Cardiac septum (tissue), 1 donor: ENCODE results near the gene PAXX. TPM values are rescaled to one million over a fixed set of nuclear protein-coding genes. Genes with fewer than 3 reads are reported as not detected.

ENCODE experiments used
- DNase-seq: peaks from one replicate; pipeline ENCODE4 v3.0.0-alpha.2; 2020; ENCODE audit warnings: low spot score
- intact Hi-C: fragments of 100-400 bp; cut with DNase I; formaldehyde crosslinking; loops from one replicate; pipeline ENCODE4 v1.14.0; 2022
- total RNA-seq: library from RNA; stranded (reverse); fragmentation: NEBNext Ultra II Directional; extraction: Animal tissue kit (Norgen Biotek cat#: 25700); gene quantifications from one replicate; pipeline ENCODE4 v1.2.1, GENCODE V29; 2021
- donor health status: DM: no; HTN: no; CAD: no.

PAXX gene
- total RNA-seq, 1 donor from 2014 or later: 26.0 TPM

- intact Hi-C loops: loop anchor here (2.0 kb wide), 1 partner anchor 22 kb away; no protein-coding TSS in a partner anchor
- DNase-seq: no peak
Observed at GRCh38 chr9:136952321-136952850, 39.8 kb upstream of the PAXX start.

- intact Hi-C loops: loop anchor here (2.0 kb wide), 1 partner anchor 22 kb away; no protein-coding TSS in a partner anchor
- DNase-seq: no peak
Observed at GRCh38 chr9:136952876-136953770, 39.1 kb upstream of the PAXX start.

GRCh38 chr9:136953771-136954269 lies 38.4 kb upstream of the PAXX start:
- DNase-seq: no peak
- intact Hi-C loops: loop anchor here (2.0 kb wide), 1 partner anchor 21 kb away; no protein-coding TSS in a partner anchor

DNA sequence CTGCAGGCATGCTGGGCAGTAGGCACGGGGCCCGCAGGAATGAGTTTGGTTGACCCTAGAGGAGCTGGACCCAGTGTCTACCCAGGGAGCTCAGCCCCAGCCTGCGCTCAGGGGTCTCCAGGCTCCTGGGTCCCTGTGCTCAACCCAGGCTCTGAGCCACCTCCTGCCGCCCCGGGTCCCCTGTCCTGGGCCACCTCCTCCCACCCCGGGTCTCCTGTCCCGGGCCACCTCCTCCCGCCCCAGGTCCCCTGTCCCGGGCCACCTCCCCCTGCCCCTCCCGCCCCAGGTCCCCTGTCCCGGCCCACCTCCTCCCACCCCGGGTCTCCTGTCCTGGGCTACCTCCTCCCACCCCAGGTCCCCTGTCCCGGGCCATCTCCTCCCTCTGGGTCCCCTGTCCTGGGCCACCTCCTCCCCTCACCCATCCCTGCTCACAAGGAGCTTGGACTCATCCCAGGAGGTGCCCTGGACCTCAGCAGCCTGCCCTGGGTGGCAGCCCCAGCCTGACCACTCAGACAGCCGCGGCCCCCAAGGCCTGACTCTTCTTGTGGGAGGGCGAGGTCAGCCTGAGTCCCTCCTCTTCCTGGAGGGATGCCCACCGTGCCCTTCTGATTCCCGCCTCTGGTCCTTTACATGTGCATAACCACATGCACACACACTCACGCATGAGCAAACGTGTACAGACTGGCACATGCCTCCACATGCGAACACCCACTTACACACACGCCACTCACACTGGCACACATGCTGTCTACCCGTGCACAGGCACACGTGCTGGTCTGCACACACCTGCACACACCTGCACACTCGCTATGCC lies 37.7 kb upstream of the PAXX start:
- intact Hi-C loops: no loop called here
- DNase-seq: no peak

DNA sequence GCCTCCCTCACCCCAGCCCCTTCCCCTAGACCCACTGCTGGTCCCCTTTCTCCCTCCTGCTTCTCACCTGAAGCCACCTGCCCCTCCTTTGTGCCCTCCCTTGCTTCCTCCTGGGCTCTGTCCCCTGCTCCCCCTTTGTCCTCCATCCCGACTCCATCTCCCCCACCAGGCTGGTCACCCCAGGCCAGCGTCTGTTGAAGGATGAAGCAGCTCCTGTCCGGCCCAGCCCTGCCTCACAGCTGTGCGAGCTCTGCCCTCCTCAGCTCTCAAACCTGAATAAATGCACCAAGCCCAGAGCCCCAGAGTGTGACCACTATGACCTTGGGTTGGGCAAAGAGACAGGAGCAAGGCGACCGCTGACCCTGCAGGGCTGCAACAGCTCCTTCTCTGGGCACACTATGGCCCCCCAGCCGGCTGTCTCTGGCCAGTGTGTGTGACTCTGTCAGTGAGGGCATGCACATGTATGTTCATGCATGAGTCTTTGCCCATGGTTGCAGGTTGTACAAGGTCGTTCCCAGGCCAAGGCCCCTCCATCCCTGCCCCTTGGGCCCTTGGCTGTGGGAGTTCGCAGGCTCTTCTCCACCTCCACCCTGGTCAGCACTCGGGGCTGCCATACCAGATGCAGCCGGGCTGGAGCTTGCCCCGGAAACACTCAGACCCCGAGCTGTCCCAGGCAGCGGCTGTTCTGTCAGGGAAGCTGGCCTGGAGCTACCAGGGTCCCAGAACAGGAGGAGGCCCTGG lies 36.9 kb upstream of the PAXX start:
- no peak for DNase-seq
- intact Hi-C loops: no loop called here

DNA sequence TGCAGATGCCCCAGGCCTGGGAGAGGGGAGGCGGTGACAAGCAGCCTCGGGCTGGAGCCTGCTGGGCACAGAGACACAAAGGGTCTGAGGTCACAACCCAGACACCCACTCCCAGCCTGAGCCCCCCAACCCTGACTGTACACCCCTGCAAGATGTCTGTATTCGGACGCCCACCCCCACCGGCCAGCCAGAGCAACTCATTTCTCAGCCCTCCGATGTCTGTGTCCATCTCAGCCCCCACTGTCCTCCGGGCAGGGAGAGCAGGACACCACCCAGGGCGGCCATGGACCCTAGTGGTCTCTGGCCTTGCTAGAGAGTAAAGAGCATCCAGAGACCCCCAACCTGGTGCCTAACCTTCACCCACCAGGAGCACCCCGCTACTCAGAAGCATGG lies 36.3 kb upstream of the PAXX start:
- intact Hi-C loops: no loop called here
- DNase-seq: no peak

DNA sequence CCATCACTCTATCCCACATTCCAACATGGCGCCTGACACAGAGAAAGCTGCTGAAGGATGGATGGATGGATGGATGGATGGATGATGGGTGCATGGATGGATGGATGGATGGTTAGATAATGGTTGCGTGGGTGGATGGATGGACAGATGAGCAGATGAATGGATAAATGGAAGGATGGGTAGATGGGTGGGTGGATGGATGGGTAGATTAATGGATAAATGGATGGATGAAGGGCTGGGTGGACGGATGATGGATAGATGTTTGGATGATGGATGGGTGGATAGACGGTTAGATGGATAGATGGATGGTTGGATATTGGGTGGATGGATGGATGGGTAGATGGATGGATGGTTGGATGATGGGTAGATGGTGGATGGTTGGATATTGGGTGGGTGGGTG lies 35.6 kb upstream of the PAXX start:
- no peak for DNase-seq
- intact Hi-C loops: no loop called here

- intact Hi-C loops: no loop called here
- DNase-seq: no peak
Observed at GRCh38 chr9:136957461-136957860, 34.8 kb upstream of the PAXX start.

- no peak for DNase-seq
- intact Hi-C loops: no loop called here
Observed at GRCh38 chr9:136957901-136958300, 34.3 kb upstream of the PAXX start.

DNA sequence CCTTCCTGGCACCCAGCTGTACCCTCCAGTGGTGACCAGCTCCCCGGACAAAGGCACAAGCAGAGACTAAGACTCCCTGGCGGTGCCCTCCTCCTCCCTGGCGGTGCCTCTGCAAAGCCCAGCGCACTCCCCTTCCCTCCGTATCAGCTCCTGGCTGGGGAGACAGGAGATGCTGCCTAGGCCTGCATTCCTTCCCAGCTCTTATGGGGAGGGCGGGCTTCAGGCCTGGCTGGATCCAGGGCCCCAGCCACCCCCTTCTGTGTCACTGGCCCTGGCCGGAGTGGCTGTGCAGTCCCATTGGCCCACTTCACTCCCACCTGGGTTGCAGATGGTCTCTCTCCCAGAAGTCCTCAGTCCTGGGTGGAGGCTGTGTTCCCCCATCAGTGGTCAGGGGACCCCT lies 33.7 kb upstream of the PAXX start:
- intact Hi-C loops: no loop called here
- no peak for DNase-seq

DNA sequence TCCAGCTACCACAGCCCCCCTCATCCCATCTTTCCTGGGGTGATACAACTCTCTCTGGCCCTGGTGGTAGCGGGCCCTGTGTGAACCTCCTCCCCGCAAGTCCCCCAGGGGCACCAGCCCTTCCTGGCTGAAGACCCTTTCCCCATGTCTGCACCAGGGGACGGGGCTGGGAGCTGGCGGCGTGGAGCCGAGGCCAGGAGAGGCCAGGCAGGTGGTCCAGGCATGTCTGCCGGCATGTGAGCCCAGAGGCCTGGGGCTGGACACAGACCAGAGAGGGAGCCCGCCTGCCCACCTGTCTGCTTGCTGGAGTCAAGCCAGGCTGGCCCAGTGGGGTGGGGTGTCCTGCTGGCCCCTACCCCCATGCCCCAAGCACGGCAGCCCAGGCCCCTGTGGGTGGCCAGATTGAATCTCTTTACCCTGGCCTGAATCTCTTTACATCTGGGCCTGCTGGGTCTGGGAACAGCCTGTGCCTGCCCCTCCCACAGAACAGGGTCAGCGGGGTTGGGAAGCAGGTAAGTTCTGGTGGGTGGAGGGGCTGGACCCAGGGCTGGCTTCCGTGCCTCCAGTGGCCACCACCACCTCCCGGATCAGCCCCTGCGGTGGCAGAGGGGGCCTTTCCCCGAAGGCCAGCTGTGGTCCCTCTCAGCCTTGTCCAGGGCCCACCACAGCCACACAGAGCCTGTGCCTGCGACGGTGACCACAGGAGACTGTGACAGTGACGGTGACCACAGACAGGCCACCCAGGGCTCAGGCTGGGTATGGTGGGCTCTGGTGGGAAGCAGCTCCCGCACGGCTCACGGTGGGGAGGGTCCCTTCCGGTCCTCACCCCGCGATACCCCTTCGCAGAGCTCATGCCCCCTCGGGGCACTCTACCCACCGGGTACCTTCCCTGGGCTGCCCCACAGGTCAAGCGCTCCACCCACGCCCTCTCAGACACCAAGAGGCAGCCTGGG lies 33.0 kb upstream of the PAXX start:
- no peak for DNase-seq
- intact Hi-C loops: no loop called here

GRCh38 chr9:136960212-136960937 lies 31.8 kb upstream of the PAXX start:
- no peak for DNase-seq
- intact Hi-C loops: no loop called here

DNA sequence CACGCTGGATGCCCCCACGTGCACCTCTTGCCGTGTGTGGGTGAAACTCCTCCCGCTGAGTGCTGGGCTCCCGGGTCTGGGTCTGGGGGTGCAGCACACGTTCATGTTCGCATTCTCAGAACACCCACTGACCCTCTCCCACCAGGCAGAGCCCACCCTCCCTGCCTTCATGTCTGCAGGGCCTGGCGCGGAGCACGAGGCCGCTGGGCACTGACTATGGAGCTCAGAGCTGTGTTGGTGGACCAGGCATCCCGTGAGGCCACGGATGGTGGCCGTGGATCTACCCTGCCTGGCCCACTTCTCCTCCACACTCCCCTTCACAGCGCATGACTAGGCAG lies 31.3 kb upstream of the PAXX start:
- DNase-seq: no peak
- intact Hi-C loops: no loop called here

DNA sequence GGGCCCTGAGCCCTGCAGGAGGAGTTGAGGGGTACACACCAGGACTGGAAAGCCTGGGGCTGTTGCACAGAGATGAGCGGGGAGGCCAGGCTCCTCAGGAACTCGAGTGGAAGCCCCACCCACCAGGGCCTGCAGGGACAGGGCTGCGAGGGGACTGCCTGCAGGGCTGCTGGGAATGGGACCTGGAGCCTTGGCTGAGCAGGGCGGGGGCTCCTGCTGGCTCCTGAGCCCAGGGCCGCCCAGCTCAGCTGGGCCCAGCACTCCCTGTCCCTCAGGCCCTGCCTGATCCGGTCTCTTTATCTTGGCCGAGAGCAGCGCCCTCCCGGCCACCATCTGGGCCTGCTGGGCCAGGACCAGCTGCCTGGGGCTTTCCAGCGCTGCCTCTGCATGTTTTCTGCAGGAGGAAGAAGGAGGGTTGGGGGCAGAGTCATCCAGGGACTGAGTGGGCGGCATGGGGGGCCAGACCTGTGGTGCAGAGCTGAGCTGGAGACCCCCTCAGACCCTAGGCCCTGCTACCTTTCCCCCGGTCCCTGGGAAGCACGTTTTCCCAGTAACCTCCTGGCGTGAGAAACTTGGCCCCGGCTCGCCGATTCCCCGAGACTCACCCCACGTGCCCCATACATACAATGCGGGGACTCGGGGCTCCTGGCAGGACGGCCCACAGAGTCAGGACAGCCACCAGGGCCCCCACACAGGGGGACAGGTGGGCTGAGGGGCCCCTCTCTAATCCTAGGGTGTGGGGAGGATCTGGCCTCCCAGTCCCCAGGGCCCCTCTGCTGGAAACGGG lies 30.8 kb upstream of the PAXX start:
- no peak for DNase-seq
- intact Hi-C loops: no loop called here

DNA sequence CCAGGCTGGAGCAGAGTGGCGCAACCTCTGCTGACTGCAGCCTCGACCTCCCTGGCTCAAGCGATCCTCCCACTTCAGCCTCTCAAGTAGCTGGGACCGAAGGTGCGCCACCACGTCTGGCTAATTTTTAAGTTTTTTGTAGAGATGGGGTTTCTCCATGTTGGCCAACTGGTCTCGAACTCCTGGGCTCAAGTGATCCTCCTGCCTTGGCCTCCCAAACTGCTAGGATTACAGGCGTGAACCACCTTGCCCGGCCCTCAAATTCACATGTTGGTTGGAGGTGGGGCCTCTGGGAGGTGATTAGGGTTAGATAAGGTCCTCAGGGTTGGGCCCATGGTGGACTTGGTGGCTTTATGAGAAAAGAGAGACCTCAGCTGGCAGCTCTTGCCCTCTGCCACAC lies 30.1 kb upstream of the PAXX start:
- intact Hi-C loops: no loop called here
- no peak for DNase-seq

DNA sequence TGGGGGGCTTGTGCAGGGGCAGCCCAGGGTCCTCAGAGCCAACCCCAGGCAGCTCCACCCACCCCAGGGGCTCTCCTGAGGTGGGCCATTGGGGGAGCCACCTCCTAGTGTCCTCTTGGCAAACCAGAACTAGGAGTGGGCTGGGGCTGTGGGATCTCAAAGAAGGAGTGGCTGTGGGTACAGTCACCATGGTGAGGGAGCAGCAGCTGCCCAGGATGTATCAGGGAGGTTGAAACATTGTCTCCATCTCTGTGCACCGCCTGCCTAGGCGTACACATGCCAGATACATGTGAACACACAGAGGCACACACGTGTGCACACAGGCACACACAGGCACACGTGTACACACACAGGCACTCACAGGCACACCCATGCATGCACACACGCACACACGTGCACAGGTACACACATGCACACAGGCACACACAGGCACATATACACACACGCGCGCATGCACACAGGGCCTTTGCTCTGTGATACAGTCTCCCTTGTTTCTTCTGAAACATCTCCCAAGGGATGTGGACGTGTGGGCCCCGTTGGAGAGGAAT lies 29.4 kb upstream of the PAXX start:
- intact Hi-C loops: no loop called here
- DNase-seq: no peak

DNA sequence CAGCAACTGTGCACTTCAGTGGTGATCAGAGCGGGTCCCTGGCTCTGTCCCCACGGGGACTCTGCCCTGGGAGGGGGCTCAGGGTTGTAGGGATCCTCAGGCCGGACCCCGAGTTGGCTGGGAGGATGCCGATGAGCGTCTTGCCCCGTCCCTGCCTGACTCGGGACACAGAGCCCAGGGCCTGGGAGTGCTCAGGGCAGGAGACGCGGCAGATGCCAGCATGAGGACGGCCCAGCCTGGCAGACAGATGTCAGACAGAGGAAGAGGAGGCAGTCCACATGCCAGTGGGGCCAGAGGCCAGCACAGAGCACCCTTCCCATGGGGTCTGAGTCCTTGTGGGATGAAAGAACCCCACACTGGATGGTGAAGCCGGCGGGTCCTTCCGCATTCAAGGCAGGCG lies 28.9 kb upstream of the PAXX start:
- DNase-seq: no peak
- intact Hi-C loops: no loop called here
